Keratinocyte (primary cell): Measurements from ENCODE around the gene TSC22D3. TPM values are rescaled to one million over a fixed set of nuclear protein-coding genes. Genes with fewer than 3 reads are reported as not detected.

ENCODE experiments used
- DNase-seq: peaks from one replicate; pipeline ENCODE4 v3.0.0-alpha.2; 2011; ENCODE audit warnings: low read depth, missing footprints, low spot score
- FAIRE-seq: peaks from 2 replicates; lab custom pipeline; 2011; peaks lifted over from hg19 to GRCh38; lab: Jason Lieb, UNC
- H2AFZ ChIP-seq: 2 replicates; pipeline ENCODE4 v1.6.0; 2012; ENCODE audit warnings: low read length, control low read depth, inconsistent platforms; ENCODE audit not compliant: control insufficient read depth
- H3K27ac ChIP-seq: 2 replicates; pipeline ENCODE4 v1.5.1; 2011; ENCODE audit warnings: low read length; ENCODE audit not compliant: control insufficient read depth, insufficient read depth
- H3K27me3 ChIP-seq: 3 replicates; pipeline ENCODE4 v1.6.0; 2011; ENCODE audit warnings: low read length; ENCODE audit not compliant: control insufficient read depth, insufficient read depth; ENCODE audit errors: extremely low read depth
- H3K36me3 ChIP-seq, 2 experiments: 2 replicates in 1 of 2; 3 replicates in 1 of 2; pipeline ENCODE4 v1.5.1; 2011; ENCODE audit warnings: low read length in 2 of 2, mild to moderate bottlenecking in 1 of 2; ENCODE audit not compliant: control insufficient read depth in 2 of 2, insufficient read depth in 2 of 2; ENCODE audit errors: extremely low read depth in 1 of 2
- H3K4me1 ChIP-seq: 3 replicates; pipeline ENCODE4 v1.5.1; 2011; ENCODE audit warnings: low read length; ENCODE audit not compliant: control insufficient read depth, insufficient read depth; ENCODE audit errors: extremely low read depth
- H3K4me2 ChIP-seq: 3 replicates; pipeline ENCODE4 v1.6.0; 2011; ENCODE audit warnings: low read depth, low read length; ENCODE audit not compliant: control insufficient read depth, insufficient read depth; ENCODE audit errors: extremely low read depth
- H3K4me3 ChIP-seq, 3 experiments: fragments of 200-600 bp in 1 of 3; sonication (generic) in 1 of 3; 2 replicates in 2 of 3; 3 replicates in 1 of 3; pipeline ENCODE4 v1.5.1; 2011 to 2016; ENCODE audit warnings: low read length in 3 of 3, mild to moderate bottlenecking in 3 of 3, control low read depth in 2 of 3, inconsistent platforms in 1 of 3, low read depth in 1 of 3, mixed read lengths in 1 of 3, mixed run types in 1 of 3, moderate library complexity in 1 of 3; ENCODE audit not compliant: control insufficient read depth in 2 of 3, insufficient read depth in 2 of 3; ENCODE audit errors: extremely low read depth in 1 of 3
- H3K79me2 ChIP-seq: 2 replicates; pipeline ENCODE4 v1.6.0; 2012; ENCODE audit warnings: low read length; ENCODE audit not compliant: control insufficient read depth, insufficient read depth
- H3K9ac ChIP-seq: 3 replicates; pipeline ENCODE4 v1.6.0; 2011; ENCODE audit warnings: low read length; ENCODE audit not compliant: control insufficient read depth, insufficient read depth; ENCODE audit errors: extremely low read depth
- H3K9me1 ChIP-seq: 3 replicates; pipeline ENCODE4 v1.6.0; 2011; ENCODE audit warnings: low read length; ENCODE audit not compliant: control insufficient read depth, insufficient read depth; ENCODE audit errors: extremely low read depth
- H3K9me3 ChIP-seq: 2 replicates; pipeline ENCODE4 v1.5.1; 2012; ENCODE audit warnings: low read depth, low read length; ENCODE audit not compliant: control insufficient read depth
- H4K20me1 ChIP-seq: 3 replicates; pipeline ENCODE4 v1.6.0; 2011; ENCODE audit warnings: low read length; ENCODE audit not compliant: control insufficient read depth, insufficient read depth; ENCODE audit errors: extremely low read depth
- CTCF ChIP-seq, 3 experiments: IDR thresholded peaks in 1 of 3; conservative IDR thresholded peaks in 1 of 3; optimal IDR thresholded peaks in 1 of 3; 2 replicates in 2 of 3; 3 replicates in 1 of 3; pipeline versions ENCODE3 to v1.5.1; 2011; ENCODE audit warnings: low read length in 3 of 3, mild to moderate bottlenecking in 3 of 3, moderate library complexity in 2 of 3, control low read depth in 1 of 3, inconsistent platforms in 1 of 3; ENCODE audit not compliant: insufficient read depth in 2 of 3; ENCODE audit errors: extremely low read depth in 1 of 3
- EZH2 ChIP-seq: IDR thresholded peaks from one replicate; pipeline ENCODE4 v1.6.1; 2012; ENCODE audit warnings: inconsistent platforms, mild to moderate bottlenecking, low read length, moderate library complexity
- dilution Hi-C: fragments of 300-500 bp; cut with MboI; formaldehyde crosslinking; loops from one replicate; pipeline ENCODE4 v1.7.0; 2020; ENCODE audit warnings: low sequenced_read_pairs; ENCODE audit not compliant: extremely low pct_ligation_motif_present
- polyA plus RNA-seq, 5 experiments: library from polyadenylated mRNA; depleted of rRNA in 3 of 5; stranded (reverse) in 3 of 5; stranded (forward) in 1 of 5; unstranded in 1 of 5; fragments of >200 nt; gene quantifications; 1 replicate in 1 of 5; 2 replicates in 3 of 5; 3 replicates in 1 of 5; pipeline versions ENCODE4 v1.2.1 to v1.2.3, GENCODE V29; 2011 to 2012; ENCODE audit warnings: missing spikeins in 2 of 5, low read depth in 1 of 5, low replicate concordance in 1 of 5

The TSC22D3 gene
- polyA plus RNA-seq, 1 donor (not counting 4 experiments of a cell fraction or from before 2014, with no cell fraction given): 48.5 TPM

- no peak overlapping the region for H3K4me2 ChIP-seq
- H3K27ac ChIP-seq: no peak overlapping the region
Observed at GRCh38 chrX:107699616-107700015, 76.0 kb downstream of the TSC22D3 start.

GRCh38 chrX:107691024-107691448 is 84.6 kb downstream of the TSC22D3 start:
- no peak for FAIRE-seq
- H3K9me3 ChIP-seq: no peaks in the 10 kb centered on the region
- H4K20me1 ChIP-seq: no peaks in the 10 kb centered on the region
- H3K4me1 ChIP-seq: peaks cover 11% of the 10 kb centered on the region
- H3K9me1 ChIP-seq: no peaks in the 10 kb centered on the region
- H2AFZ ChIP-seq: no peak overlapping the region
- no peak overlapping the region for H3K27ac ChIP-seq
- no peak for DNase-seq
- no peak overlapping the region for H3K4me3 ChIP-seq
- dilution Hi-C loops: no loop called here
- no peaks in the 10 kb centered on the region for H3K79me2 ChIP-seq
- H3K27me3 ChIP-seq: no peaks in the 10 kb centered on the region
- H3K9ac ChIP-seq: no peak overlapping the region
- no peaks in the 10 kb centered on the region for H3K36me3 ChIP-seq
- no peak overlapping the region for H3K4me2 ChIP-seq
- TF ChIP-seq CTCF (optimal IDR thresholded peaks at IDR 0.05 in 1 of 3, IDR thresholded peaks at IDR 0.05 in 1 of 3, conservative IDR thresholded peaks at IDR 0.05 in 1 of 3; ENCODE audit: extremely low read depth in 1 of 3, insufficient read depth in 2 of 3, low read length in 3 of 3) (no peak), EZH2 (no peak)

More at GRCh38 chrX:107699616-107700015, 76.0 kb downstream of the TSC22D3 start:
- FAIRE-seq: no peak
- H3K79me2 ChIP-seq: no peaks in the 10 kb centered on the region
- H3K4me1 ChIP-seq: peaks cover 11% of the 10 kb centered on the region
- H4K20me1 ChIP-seq: no peaks in the 10 kb centered on the region
- no peak for TF ChIP-seq EZH2
- TF ChIP-seq CTCF (optimal IDR thresholded peaks at IDR 0.05 in 1 of 3, IDR thresholded peaks at IDR 0.05 in 1 of 3, conservative IDR thresholded peaks at IDR 0.05 in 1 of 3; ENCODE audit: extremely low read depth in 1 of 3, insufficient read depth in 2 of 3, low read length in 3 of 3): no peak
- H3K9ac ChIP-seq: no peak overlapping the region
- no peak for DNase-seq
- peaks cover 4% of the 10 kb centered on the region for H3K27me3 ChIP-seq
- dilution Hi-C loops: no loop called here
- H3K36me3 ChIP-seq: no peaks in the 10 kb centered on the region
- H3K4me3 ChIP-seq: no peak overlapping the region
- no peaks in the 10 kb centered on the region for H3K9me1 ChIP-seq
- no peaks in the 10 kb centered on the region for H3K9me3 ChIP-seq
- H2AFZ ChIP-seq: no peak overlapping the region
